NOMO-1 treated with dmso at 0.1 percent for 144 hours (cell line): ENCODE data around the gene FAM240B.

Experiments used
- DNase-seq: peaks from one replicate; lab custom pipeline; 2025; ENCODE audit not compliant: unreplicated experiment; lab: John Stamatoyannopoulos, UW

The FAM240B gene

DNA sequence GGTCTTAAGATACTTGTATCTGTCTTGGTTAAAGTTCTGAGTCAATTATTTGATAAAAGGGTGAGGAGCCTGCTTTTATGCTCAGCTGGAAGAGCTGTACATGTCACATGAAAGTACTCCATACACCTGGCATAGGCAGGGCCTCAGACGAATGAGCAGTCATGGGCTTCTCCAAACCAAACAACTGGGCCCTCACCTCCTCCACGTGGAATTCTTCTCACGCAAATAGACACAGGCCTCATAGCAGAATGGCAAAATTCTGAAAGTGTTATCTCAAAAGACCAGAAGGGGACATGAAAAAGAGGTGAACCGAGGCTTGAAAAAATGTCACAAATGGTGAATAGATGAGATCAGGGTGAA lies 48.6 kb downstream of the FAM240B start:
- DNase-seq: no peak

DNA sequence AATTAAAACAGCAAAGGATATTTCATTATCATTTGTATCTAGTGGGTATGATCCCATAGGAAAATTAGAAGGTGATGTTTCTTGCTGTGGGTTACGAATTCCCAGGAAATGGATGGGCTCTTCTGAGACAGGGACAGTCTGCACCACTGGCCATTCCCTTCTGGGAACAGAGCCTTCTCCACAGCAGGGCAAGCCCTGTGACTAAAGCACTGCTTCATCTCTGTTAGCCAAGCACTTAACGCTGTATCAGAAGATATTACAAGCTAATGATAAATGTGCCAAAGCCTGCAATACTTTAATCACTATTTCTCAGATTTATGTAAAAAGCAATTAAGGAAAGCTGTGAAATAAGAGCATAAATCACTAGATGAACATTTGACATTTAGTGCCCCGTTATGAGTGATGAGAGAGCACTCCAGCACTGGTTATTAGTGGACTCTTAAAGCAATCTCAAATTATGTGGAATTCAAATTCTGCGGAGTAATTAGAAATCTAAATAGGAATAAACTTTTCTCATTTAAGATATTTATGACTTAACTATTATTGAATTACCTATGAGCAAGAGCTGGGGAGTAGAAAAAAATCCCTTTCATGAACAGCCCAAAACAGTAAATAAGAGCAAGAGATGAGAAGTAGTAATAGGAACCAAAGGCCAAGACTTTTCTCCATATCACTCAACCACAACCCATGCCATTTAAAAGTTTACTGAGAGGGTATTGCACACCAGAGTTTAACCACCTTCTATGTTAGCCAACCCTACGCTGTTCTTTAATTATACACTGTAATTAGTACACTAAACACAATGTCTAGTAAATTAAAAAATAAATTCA lies 49.2 kb downstream of the FAM240B start:
- DNase-seq: no peak

- no peak for DNase-seq
Measured at GRCh38 chr9:38668791-38669466, 51.0 kb downstream of the FAM240B start.

DNA sequence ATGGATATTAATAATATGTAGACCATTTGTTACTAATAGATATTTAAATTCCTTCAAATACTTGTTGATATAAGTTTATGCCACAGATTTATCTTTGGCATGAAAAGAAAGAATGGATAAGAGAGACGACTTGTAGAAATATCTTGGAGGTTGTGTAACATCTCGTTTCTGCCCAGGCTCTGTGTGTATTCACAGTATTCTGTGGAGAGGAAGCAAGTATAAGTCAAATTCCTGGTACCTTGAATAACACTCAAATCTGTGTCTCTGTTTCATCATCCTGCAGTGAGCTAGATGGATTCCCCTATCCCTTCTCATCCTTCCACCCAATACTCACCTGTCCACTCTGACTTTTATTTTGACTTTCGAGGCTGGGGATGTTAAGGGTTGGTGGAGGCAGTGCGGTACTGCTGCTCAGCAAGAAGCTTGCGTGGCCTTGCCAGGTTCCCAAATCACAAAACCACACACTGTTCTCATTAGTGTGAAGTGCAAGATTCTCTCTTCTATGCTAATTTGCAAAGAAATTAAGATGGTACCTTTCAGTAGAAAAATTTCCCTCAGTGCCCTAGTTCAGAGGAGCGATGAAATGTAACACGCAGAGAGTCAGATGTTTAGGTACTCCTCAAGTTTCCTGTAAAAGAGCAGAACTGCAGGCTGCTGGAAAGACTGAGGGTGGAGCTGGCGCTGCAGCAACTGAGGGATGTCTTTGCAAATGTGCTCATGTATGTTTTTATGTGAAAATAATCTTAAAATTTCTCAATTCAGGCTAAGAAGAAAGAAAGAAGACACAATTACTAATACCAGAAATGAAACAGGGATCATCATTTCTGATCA lies 57.0 kb downstream of the FAM240B start:
- no peak for DNase-seq

DNA sequence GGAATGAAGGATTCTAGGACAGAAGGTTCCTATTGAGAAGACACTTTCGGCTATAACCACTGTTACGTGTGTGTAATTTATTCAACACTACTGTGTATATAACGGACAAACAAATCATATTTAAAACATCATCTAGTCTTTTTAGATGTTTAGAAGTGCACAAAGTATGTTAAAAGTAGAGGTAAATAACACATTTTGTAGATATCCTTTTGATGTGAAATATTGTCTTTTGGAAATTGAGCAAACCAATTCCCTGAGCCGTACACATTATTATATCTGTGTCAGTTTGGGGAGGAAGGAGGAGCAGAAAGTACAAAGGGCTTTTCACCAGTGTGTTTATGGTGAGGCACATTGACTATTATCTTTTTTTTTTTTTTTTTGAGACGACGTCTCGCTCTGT lies 60.4 kb downstream of the FAM240B start:
- no peak for DNase-seq

DNA sequence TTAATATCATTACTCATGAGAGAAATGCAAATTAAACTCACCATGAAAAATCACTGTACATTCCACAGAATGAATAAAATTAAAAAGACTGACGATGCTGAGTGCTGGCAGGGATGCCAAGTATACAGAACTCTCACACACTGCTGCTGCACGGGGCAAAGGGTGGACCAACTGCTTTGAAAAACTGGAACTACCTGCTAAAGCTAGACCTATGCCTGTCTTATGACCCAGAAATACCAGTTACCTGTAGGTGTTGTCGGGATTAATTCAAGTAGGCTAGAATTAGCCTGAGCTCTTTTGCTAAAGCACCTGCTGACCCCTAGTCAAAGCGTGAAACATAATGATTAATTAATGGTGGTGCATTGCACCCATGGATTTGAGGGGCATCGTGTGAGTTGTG lies 63.0 kb downstream of the FAM240B start:
- DNase-seq: no peak

- DNase-seq: no peak
Measured at GRCh38 chr9:38652486-38652885, 67.4 kb downstream of the FAM240B start.

- no peak for DNase-seq
Measured at GRCh38 chr9:38652044-38652443, 67.9 kb downstream of the FAM240B start.

- no peak for DNase-seq
Measured at GRCh38 chr9:38651400-38652042, 68.4 kb downstream of the FAM240B start.

DNA sequence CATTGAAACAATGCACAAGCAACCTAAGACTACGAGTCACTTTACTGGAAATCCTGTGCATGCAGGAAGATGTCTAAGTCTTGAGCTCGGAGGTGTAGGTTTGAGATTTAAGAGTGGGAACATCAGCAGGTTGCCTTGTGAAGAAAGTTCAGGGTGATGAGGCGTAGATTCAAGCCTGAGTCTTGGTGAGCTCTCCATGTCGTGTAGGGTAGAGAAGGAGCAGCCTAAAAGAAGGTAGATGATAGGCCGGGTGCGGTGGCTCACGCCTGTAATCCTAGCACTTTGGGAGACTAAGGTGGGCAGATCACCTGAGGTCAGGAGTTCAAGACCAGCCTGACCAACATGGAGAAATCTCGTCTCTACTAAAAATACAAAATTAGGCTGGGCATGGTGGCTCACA lies 69.4 kb downstream of the FAM240B start:
- DNase-seq: no peak

DNA sequence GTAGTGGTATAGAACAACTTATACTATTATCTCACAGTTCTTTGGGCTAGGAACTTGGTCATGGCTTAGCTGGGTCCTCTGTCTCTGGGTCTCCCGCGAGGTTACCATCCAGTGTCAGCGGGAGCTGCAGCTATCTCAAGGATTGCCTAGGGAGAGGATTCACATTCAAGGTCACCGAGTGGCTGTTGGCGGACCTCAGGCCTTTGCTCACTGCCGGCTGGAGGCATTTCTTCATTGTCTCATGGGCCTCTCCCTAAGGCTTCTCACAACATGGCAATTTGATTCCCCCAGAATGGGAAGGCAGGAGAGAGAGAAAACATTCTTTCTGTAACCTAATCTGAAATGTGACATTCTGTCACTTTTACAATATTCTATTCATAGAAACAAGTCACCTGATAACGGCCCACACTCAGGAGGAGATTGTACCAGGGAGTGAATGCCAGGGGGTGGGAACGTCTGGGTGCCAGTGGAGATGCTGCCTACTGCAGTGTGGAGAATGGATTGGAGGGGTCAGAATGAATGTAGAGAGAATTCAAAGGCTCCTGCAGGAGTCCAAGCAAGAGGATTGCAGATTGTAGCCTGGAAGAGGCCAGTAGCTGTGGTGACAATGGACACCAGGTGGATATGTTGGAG lies 70.1 kb downstream of the FAM240B start:
- no peak for DNase-seq

DNA sequence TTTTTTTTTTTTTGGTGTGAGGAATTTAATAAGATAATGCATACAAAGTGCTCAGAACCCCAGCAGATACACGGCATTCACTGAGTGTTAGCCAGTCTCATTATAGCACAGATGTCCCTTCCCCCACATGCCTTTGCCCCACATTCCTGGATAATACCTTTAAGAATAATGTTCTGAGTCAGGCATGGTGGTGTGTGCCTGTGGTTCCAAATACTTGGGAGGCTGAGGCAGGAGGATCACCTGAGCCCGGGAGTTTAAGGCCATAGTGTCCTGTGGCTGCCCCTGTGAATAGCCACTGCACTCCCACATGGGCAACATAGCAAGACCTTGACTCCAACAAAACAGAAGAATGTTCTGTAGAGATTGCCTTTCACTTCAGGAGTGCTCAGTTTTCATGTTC lies 75.3 kb downstream of the FAM240B start:
- no peak for DNase-seq
